T47D (cell line): Measurements from ENCODE around the gene EPC1.

ENCODE experiments used
- DNase-seq, 2 experiments: peaks; one replicate each; pipeline versions ENCODE4 v3.0.0 to v3.0.0-alpha.2; 2011 to 2012; ENCODE audit warnings: low read depth in 1 of 2, low spot score in 1 of 2
- JUND ChIP-seq: IDR thresholded peaks from 2 replicates; pipeline ENCODE4 v1.6.1; 2012; ENCODE audit warnings: low read depth
- in situ Hi-C: cut with HindIII; loops from 2 replicates; pipeline ENCODE4 v1.10.0; 2016; ENCODE audit warnings: low sequenced_read_pairs, low pct_unique_long_range_greater_than_20kb

Gene EPC1

DNA sequence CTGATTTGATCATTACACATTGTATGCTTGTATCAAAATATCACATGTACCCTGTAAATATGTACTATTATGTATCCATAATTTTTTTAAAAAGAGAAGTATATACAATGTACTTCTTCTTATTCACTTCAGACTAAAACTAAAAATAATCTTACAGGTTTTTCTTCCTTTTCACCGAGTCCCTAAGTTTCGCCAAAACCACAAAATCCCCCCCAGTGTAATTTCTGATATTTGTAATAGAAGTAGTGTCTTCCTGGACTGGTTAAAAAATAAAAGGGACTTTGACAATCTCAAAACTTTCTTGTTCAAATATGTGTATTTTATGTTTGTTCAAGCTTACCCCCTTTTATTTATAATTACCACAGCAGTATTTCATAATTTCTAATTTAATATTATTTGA, 23.9 kb downstream of the EPC1 start:
- in situ Hi-C loops = no loop called here
- TF ChIP-seq JUND = no peak
- DNase-seq = no peak

- in situ Hi-C loops = no loop called here
- no peak for TF ChIP-seq JUND
- no peak for DNase-seq
Observed at GRCh38 chr10:32321016-32321631, 25.8 kb downstream of the EPC1 start.

GRCh38 chr10:32318476-32318896, 28.5 kb downstream of the EPC1 start:
- DNase-seq = no peak
- TF ChIP-seq JUND = no peak
- in situ Hi-C loops = no loop called here

GRCh38 chr10:32317795-32318357, 29.1 kb downstream of the EPC1 start:
- TF ChIP-seq JUND = no peak
- in situ Hi-C loops = no loop called here
- no peak for DNase-seq

DNA sequence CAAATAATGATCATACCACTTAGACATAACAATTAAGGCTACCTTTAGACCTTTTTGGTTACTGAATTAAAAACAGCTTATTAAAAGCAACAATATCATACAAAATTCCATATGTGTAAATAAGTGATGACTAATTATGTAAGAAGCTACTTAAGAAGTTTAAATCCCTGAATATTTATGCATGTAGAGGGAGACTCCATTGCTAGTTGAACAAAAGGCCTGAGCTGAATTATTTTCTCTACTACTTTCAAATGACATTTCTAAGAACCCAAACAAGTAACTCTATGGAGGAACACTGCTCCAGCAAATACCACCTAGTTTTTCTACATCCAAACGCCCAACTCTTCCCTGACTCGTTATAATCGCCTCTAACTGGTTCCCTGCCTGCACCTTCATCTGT, 31.5 kb downstream of the EPC1 start:
- no peak for TF ChIP-seq JUND
- in situ Hi-C loops = no loop called here
- DNase-seq = no peak

DNA sequence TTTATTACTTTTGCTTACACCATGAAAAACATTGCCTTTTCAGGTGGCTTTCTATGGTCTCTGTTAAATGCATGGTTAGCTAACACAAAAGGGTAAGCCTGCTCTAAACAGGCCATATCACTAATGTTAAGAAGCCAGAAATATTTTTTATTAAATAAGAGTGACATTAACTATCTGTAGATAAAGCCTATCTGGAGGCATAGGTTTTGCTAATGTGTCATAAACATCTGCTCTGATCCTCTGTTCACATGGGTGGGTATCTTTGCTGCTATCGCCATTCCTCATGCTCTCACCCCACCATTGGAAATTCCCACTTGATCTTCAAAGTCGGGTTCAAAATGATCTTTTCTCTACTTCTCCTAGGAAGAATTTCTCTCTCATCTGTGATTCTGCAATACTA, 32.4 kb downstream of the EPC1 start:
- no peak for DNase-seq
- in situ Hi-C loops = no loop called here

DNA sequence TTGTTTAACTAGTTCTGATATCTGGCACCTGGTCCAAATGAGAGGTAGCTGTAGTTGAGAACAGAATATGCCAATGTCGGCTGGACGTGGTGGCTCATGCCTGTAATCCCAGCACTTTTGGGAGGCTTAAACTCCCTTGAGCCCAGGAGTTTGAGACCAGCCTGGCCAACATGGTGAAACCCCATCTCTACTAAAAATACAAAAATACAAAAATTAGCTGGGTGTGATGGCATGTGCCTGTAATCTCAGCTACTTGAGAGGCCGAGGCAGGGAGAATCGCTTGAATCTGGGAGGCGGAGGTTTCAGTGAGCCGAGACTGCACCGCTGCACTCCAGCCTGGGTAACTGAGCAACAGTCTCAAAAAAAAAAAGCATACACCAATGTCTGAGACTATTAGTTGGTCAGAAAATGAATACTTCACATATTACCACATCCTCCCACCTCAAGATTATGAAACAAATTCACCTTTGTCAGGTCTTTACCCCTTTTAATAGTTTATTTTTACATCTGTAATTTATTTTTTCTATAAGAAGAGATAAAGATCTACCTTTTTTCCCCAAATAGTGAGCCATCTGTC, 38.8 kb downstream of the EPC1 start:
- no peak for TF ChIP-seq JUND
- in situ Hi-C loops = no loop called here
- no peak for DNase-seq

More for the DNA sequence above, 32.4 kb downstream of the EPC1 start:
- no peak for TF ChIP-seq JUND

DNA sequence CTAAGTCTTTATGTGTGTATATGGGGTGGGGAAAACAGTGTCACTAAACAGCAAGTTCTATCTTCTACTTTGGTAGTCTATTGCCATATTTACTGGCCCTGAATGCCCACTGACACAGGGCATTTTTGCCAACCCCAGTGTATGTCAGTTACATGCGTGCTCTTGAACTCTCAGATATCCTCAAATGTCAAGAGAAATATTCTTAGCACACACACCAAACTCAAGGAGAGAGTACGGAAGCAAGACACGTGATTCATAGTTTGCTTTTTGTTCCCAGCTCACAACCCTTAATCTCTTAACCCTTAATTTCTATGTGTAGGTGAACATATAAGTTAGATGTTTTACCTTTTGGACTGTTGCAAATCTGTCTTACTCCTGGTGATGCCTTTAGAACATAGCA, 39.3 kb downstream of the EPC1 start:
- in situ Hi-C loops = no loop called here
- no peak for TF ChIP-seq JUND
- no peak for DNase-seq

DNA sequence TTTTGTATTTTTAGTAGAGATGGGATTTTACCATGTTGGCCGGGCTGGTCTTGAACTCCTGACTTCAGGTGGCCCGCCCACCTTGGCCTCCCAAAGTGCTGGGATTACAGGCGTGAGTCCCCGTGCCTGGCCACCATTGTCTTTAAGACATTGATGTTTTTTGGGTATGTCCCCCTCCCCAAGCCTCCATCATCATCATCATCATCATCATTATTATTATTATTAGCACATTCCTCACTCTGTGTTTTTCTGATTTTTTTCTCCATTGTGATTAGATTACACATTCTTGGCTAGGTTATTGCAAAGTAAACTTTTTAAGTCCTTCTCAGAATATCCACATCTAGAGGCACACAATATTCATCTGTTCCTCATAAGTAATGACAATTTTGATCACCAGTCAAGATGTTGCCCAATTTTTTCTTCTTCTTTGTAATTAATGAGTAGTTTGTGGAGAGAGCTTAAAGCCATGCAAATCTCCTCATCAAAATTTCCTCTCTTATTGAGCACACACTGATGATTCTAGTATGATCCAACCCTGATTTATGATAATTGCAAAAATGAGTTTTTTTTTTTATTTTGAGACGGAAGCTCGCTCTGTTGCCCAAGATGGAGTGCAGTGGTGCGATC, 47.5 kb downstream of the EPC1 start:
- in situ Hi-C loops = no loop called here
- DNase-seq = no peak
- no peak for TF ChIP-seq JUND

DNA sequence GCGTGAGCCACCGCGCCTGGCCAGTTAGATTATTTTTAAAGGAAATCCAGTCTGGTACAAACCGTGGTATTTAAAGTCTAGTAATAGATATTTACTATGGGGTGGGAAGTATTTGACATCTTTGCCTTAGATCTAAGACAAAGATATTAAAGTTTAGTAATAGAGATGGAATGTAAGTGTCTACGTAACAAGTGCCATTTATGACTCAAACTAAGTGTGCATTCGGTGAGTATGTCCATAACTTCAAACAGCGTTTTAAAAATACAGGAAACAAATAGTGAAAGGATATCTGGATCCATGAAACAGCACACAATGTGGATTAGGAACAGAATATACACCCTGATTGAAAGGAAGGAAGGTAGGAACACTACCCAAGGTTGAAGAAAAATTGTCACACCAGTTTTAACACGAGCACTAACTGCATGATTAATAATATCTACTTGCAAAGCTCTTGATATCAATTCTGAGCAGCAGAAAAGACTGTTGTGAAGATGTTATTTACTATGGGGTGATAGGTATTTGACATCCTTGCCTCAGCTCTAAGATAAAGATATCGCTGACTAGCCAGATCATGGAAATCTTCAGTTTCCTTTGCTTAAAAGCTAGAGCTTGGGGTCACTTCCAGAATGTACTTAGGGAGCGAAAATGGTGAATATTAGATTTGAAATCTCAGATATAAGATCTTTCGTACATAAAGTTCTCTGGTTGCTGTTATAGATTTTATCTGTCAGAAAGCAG, 48.7 kb downstream of the EPC1 start:
- DNase-seq = no peak
- no peak for TF ChIP-seq JUND
- in situ Hi-C loops = no loop called here

DNA sequence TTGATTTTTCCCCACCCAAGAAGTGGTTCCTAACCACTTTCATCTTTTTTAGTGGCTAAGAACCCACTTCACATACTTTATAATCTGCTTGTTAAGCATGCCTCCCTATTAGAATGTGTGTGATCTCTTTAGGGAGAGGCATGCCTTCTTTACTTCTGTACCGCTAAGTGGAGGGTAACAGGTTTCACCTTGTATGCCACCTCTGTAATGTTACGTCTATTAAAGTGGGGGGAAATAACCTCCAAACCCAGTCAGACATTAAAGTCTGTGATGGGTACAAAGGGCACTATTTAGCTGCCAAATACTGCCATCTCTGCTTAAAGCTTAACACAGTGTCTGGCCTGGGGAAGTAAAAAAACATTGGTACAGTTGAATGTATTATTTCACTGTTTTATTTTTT, 51.9 kb downstream of the EPC1 start:
- TF ChIP-seq JUND = no peak
- in situ Hi-C loops = no loop called here

DNA sequence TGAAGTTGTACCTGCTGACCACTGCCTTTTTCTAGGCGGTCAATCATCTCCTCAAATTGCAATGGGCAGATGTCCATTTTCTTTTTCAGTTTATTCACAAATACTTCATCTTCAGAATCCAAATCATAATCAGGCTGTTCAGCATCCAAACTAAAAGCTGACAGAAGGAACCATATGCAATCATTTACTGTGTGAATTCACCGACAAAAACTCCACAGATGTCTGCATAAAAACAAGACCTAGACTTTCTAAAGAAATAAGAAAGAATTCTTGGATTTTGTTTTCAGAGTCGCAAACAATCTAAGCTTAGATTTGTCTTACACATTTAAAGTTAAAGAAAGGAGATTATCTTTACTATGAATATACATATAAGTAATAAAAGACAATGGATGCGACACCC, 53.4 kb downstream of the EPC1 start:
- in situ Hi-C loops = no loop called here
- no peak for DNase-seq
- TF ChIP-seq JUND = no peak

More for the DNA sequence above, 51.9 kb downstream of the EPC1 start:
- no peak for DNase-seq

DNA sequence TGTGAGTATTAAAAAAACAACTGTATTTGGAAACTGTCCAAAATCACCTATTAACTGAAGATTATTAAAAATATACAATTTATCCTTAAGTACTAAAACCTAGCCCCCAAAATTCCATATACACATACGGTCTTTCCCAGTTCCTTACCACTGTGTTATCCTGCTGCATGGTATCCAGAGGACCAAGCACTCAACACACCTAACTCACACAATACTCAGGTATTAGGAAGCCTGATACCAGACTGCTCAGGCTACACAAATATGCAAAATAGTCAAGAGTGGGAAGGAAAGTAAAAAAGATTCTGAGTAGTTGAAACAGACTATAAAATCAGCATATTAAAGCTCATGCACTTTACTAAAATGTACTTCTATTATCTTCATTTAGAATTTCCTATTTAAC, 67.2 kb downstream of the EPC1 start:
- no peak for DNase-seq
- no peak for TF ChIP-seq JUND
- in situ Hi-C loops = no loop called here
